ENCODE measurements around the gene GMFB.

The GMFB gene

DNA sequence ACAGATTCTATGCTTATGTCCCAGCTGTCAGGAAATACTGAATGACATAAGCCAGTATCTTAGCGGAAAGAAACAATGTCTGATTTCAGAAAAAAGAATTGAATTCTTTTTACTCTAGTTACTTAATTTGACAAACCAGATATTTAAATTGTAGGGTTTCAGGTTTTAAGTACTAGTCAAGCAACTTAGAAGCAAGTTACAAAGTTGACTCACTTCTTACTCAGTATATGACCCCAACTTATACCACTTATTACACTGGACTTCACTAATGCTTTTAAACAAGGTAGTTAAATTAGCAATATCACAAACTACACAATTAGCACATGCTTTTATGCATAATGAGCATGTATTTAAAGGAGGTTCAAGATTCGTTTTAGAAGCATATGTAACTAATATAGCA is 7.1 kb downstream of the GMFB start:
- in situ Hi-C loops (cut with MboI; ENCODE audit: low sequenced_read_pairs, unreplicated experiment), result no loop called here
- DNase-seq (ENCODE audit: low spot score), result no peak
- TF ChIP-seq, protein P1, sequence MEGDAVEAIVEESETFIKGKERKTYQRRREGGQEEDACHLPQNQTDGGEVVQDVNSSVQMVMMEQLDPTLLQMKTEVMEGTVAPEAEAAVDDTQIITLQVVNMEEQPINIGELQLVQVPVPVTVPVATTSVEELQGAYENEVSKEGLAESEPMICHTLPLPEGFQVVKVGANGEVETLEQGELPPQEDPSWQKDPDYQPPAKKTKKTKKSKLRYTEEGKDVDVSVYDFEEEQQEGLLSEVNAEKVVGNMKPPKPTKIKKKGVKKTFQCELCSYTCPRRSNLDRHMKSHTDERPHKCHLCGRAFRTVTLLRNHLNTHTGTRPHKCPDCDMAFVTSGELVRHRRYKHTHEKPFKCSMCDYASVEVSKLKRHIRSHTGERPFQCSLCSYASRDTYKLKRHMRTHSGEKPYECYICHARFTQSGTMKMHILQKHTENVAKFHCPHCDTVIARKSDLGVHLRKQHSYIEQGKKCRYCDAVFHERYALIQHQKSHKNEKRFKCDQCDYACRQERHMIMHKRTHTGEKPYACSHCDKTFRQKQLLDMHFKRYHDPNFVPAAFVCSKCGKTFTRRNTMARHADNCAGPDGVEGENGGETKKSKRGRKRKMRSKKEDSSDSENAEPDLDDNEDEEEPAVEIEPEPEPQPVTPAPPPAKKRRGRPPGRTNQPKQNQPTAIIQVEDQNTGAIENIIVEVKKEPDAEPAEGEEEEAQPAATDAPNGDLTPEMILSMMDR (IDR thresholded peaks at IDR 0.05; ENCODE audit: borderline replicate concordance, control extremely low read depth, extremely low read depth, insufficient read depth, missing control alignments), result no peak

DNA sequence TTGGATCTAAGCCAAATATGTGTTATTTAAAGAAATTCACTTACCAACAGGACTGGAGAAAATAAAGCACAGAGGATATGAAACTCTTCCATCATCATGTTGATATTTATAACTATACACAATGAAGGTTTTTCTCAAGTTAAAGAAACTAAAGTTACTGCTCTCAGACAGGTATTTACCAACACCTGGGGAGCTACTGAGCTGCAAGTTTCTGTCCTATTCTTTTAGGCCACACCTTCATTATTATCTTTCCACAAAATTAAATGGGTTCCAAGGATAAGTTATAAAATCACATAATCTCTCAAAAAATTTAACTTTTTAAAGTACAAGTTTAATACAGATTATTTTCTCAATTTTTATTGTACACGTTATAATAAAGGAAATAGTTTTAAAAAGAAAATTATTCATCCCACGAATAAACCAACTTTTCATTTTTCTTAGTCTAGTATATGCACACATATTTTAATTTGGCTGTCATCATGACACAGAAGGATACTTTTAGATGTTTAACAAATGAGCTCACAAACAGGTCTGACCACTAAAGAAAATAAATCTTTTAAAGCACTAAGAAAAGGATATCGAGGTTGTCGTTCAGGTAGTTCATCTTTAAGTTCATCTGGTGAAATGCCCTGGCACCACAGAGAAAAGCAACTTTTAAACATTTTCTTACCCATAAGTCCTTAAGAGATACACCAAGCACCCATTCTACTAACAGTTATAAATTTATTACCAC is 7.8 kb downstream of the GMFB start:
- in situ Hi-C loops (cut with MboI; ENCODE audit: low sequenced_read_pairs, unreplicated experiment), result no loop called here
- DNase-seq (ENCODE audit: low spot score), result no peak
- TF ChIP-seq, protein P1 (IDR thresholded peaks at IDR 0.05; ENCODE audit: borderline replicate concordance, control extremely low read depth, extremely low read depth, insufficient read depth, missing control alignments), result no peak

DNA sequence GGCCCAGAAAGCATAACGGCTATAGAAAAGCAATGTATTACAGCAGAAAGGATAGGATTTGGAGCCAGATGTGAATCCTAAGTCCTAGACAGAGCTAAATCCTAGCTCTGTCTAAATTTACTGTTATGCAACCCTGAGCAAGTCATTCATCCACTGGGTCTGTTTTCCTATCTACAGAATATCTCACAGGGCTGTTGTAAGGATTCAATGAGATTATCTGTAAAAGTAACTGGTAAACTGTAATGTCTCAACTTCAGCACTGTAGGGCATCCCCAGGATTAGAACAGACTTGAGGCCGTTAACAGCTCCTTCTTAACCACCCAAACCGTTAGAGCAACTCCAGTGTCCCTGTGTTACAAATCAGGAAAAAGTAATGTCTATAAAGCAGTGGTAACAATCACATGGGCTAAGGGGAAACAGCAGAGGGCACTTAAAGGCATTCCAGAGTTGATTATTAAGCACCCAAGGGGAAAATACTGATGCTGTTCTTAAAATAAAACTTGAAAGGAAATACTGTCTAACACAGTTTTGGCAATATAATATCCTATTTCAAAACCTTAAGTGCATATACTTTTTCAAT is 10.1 kb downstream of the GMFB start:
- DNase-seq (ENCODE audit: low spot score), result no peak
- in situ Hi-C loops (cut with MboI; ENCODE audit: low sequenced_read_pairs, unreplicated experiment), result no loop called here
- TF ChIP-seq, protein P1 (IDR thresholded peaks at IDR 0.05; ENCODE audit: borderline replicate concordance, control extremely low read depth, extremely low read depth, insufficient read depth, missing control alignments), result no peak

DNA sequence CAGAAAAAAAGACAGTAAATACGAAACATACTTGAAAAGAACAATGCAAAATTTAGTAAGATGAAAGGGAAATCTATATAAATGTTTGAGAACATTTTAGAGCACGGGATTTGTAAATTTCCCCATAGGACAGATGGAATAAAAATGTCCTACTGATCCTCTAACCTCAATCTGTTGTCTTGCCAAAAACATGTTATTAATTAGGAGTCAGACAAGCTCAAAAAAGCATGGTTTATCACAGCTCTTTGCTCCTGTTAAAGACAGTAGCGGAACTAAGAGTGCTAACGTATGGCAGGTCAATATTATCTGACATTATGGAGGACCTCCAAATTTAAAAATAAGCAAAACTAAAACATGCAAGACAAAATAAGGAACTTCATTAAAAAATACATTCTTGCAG is 12.9 kb downstream of the GMFB start:
- in situ Hi-C loops (cut with MboI; ENCODE audit: low sequenced_read_pairs, unreplicated experiment), result no loop called here
- DNase-seq (ENCODE audit: low spot score), result no peak
- TF ChIP-seq, protein P1 (IDR thresholded peaks at IDR 0.05; ENCODE audit: borderline replicate concordance, control extremely low read depth, extremely low read depth, insufficient read depth, missing control alignments), result no peak

DNA sequence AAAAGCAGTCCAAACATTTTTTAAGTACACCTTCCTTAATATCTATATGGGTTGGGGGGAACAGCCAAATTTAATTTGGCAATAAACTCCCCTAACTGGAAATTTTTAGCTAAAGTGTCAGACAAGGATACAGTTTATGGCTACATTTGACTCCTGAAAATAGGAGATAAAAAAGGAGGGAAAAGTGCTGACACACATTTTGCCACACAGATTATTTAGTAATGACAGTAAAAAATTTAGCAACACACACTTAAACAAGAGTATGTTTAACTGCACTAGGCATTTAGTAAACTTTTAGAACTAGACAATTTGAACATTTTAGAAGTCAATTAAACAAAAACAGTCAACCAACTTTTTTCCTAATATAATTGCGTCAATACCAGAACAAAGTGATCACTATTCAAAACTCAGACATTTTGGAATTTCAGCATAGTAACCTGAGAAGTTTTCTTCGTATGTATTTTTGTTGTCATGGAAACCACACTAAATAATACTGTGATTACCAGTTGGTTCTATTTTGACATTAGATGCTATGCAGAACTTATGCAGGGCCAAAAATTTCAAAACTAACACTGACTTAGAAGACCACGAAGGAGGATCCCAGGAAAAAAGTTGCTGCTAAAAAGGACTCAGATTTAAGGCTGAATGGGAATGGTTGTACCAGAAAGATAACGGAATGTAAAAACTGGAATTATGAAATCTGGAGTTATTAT is 13.4 kb downstream of the GMFB start:
- TF ChIP-seq, protein P1 (IDR thresholded peaks at IDR 0.05; ENCODE audit: borderline replicate concordance, control extremely low read depth, extremely low read depth, insufficient read depth, missing control alignments), result no peak
- DNase-seq (ENCODE audit: low spot score), result no peak
- in situ Hi-C loops (cut with MboI; ENCODE audit: low sequenced_read_pairs, unreplicated experiment), result no loop called here

DNA sequence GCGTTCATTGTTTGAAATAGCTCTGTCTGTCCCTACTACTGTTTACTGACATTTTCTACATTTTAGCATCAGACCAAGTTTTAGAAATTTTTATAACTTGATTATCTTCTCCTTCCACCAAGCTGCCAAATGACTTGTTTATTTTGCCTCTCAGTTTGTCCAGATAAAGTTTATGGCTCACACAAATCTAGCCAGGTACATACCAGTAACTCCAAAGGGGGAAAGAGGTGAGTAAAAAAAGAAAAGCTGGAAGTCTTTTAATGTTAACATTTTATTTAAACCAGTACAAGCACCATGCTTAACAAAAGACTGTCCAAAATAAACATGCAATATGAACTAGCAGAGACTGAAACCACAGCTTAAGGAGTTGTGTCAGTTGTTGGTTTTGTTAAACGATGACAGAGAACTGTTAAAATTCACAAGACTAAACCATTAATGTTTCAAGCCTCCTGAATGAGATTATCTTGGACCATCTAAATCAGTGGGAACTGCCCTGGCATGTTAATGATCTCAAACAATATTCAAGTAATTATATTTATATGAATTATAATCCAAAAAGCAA is 14.5 kb downstream of the GMFB start:
- TF ChIP-seq, protein P1 (IDR thresholded peaks at IDR 0.05; ENCODE audit: borderline replicate concordance, control extremely low read depth, extremely low read depth, insufficient read depth, missing control alignments), result no peak
- in situ Hi-C loops (cut with MboI; ENCODE audit: low sequenced_read_pairs, unreplicated experiment), result no loop called here
- DNase-seq (ENCODE audit: low spot score), result no peak
